ENCODE results near the gene TFPI.

DNA sequence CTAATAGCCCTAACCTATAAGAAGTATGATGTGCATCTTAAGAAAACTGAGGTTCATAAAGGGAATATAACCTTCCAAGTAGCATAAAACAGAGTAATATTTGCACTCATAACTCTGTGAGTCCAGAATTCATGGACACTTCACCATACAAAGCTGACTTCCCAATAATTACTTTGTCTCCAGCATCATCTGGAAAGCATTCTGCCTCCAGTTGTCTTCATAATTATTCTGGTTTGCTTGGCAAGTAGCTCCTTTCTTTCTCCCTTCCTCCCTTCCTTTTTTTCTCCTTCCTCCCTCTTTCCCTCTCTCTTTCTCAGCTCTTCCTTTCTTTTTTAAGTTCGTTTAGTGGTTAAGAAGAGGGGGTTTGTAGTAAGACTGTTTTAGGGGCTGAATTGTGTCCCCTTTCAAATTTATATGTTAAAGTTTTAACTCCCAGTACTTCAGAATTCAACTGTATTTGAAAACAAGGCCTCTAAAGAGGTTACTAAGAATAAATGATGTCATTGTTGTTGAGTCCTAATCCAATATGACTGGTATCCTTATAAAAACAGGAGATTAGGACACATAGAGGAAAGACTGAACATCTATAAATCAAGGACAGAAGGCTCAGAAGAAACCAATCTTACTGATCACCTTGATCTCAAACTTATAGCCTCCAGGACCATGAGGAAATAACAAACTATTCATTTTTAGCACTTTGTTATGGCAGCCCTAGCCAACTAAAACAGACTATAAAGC lies 28.9 kb downstream of the TFPI start:
- TF ChIP-seq L3MBTL2 (conservative IDR thresholded peaks at IDR 0.05) (no peak), TARDBP (IDR thresholded peaks at IDR 0.05) (no peak), ZNF384 (IDR thresholded peaks at IDR 0.05) (no peak), FOXK2 (IDR thresholded peaks at IDR 0.05) (no peak), HDGF (IDR thresholded peaks at IDR 0.05; ENCODE audit: borderline replicate concordance) (no peak), CTBP1 (IDR thresholded peaks at IDR 0.05; ENCODE audit: borderline replicate concordance) (no peak), ARNT (IDR thresholded peaks at IDR 0.05) (no peak), BHLHE40 (IDR thresholded peaks at IDR 0.05; ENCODE audit: borderline replicate concordance) (no peak)

Measured in HEK293T (cell line).